GM12873 (cell line): ENCODE results near the gene PRICKLE1.

Source experiments
- TF ChIP-seq, protein P1 (sequence below): IDR thresholded peaks from 2 replicates; pipeline ENCODE4 v1.5.1; 2012; ENCODE audit warnings: low read depth, mild to moderate bottlenecking, moderate library complexity, low read length, control low read depth; ENCODE audit not compliant: insufficient read depth; ENCODE audit errors: missing control alignments

Gene PRICKLE1

DNA sequence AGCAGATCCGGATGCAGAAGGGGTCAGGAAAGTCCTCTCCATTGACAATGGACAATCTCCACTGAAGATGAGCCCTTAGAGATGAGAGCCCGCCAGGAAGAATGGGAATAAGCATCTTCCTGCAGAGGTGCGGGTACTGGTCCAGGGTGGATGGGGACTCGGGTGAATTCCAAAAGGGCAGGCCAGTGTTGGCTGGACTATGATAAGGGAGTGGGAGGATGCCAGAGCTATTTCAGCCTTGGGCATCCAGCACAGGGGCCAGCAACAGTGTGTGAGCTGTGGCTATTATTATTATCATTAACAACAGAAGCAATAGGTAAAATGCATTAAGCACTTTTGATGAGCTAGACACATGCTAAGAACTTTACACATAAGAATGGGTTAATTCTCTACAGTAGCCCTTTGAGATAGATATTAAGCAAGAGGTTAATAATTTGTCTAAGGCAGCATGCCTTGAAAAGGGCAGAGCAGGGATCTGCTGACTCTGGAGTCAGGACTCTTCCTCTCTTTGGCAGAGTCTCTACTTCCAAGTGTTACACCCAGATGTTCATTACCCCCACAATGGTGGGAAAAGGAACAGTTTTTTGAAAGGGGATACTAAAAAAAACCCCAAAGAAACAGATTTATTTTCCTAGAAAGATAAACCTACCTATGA, 55.2 kb downstream of the PRICKLE1 start:
- TF ChIP-seq, protein P1, sequence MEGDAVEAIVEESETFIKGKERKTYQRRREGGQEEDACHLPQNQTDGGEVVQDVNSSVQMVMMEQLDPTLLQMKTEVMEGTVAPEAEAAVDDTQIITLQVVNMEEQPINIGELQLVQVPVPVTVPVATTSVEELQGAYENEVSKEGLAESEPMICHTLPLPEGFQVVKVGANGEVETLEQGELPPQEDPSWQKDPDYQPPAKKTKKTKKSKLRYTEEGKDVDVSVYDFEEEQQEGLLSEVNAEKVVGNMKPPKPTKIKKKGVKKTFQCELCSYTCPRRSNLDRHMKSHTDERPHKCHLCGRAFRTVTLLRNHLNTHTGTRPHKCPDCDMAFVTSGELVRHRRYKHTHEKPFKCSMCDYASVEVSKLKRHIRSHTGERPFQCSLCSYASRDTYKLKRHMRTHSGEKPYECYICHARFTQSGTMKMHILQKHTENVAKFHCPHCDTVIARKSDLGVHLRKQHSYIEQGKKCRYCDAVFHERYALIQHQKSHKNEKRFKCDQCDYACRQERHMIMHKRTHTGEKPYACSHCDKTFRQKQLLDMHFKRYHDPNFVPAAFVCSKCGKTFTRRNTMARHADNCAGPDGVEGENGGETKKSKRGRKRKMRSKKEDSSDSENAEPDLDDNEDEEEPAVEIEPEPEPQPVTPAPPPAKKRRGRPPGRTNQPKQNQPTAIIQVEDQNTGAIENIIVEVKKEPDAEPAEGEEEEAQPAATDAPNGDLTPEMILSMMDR: no peak

DNA sequence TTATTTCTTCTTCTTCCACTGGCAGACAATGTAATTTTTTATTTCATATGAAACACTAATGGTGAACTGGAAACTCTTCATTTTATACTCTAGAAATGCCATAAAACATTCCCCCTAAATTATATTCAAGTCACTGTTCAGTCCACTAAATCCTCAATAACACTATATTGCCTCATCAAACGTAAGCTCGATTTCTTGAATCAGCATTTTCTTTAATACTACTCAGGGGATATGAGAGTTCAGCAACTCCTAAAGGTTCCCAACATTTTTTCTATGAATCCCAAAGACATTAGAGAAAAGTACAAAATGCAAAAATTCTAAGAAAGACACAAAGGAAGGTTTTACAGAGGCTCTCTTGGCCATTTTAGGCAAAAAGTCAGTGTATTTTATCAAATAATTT, 59.3 kb downstream of the PRICKLE1 start:
- TF ChIP-seq, protein P1: no peak

DNA sequence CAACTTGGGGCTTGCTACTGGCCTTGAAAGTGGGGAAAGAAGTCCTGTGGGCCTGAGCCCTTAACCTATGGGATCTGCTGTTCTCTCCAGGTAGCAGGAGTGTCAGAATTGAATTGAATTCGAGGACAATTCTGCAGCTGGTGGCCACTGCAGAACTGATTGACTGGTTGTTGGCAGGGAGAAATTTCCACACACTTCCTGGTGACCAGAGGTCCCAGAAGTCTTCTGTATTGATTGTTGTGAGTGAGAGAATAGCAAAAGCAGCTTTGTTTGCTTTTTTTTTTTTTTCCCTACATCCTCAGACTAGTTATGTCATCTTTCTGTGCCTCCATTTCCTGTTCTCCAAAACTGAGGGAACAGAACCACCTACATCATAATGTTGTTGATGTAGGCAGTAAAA, 64.1 kb downstream of the PRICKLE1 start:
- TF ChIP-seq, protein P1: no peak

DNA sequence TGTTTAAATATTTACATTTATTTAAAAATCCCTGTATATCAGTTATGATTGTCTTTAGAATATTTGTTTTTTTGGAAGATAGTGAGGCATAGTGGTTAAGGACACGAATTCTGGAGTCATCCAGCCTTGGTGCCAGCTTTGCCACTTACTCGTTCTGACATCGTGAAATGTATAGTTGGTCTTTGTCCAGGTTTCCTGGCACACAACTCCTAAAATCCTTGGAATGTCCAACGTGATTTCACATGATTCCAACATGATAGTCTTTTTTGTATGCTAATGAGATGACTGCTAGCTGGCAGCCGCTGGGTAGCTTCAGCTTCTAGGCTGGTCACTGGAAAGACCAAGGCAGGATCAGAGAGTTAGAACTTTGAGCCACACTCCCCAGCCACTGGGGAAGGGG, 64.8 kb downstream of the PRICKLE1 start:
- TF ChIP-seq, protein P1: no peak

DNA sequence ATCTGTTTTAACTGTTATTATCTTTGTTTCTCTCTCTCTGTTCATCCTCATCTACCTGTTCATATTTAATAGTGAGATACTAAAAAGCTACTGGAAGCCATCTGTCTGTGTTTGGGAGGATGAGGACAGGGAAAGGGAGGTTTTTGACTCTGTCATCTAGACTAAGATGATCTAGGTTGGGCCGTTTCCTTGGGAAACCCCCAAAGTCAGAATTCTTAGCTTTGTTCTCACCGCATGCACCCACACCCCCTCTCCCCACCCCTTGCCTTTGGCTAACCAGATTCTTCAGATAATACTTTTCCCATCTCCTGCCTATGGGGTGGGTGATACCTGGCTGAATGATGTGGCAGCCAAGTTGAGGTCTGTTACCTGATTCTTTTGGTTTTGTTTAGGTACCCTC, 73.0 kb downstream of the PRICKLE1 start:
- TF ChIP-seq, protein P1: no peak

DNA sequence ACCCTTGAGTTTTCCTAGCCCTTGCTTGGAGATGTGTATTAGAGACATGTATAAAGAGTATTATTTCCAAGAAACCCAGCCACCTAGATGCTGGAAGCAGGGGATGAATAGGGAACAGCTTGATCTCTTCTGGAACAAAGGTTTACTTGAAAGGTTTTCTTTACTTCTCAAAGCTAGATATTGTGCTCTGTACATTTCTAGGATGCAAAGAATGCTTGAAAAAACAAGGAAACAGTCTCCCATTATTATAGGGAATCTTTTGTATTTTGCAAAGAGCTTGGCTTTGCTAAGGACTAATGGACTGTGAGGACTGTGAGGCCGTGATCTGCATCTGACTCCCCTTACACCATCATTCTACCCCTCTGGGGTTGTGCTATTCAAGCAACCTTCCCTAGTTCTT, 77.9 kb downstream of the PRICKLE1 start:
- TF ChIP-seq, protein P1: no peak

DNA sequence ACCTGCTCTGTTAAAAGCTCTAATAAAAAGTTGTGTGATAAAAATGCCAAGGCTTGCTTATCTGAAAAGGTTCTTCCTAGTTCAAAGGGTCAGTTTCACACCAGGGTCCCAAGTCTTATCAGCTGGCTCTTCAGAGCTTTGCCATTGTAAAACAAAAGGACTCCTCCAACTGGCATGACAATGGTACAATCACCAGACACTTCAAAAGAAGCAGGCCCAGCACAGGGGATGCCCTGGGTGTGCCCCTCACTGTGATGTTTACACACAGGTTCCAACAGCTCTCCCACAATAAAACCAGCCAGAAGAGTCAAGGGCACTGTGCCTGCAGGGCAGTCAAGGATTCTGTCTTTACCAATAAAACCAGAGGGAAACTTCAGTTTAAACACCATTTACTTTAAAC, 78.7 kb downstream of the PRICKLE1 start:
- TF ChIP-seq, protein P1: no peak
